ENCODE measurements around the gene IL18RAP. TPM values are rescaled to one million over a fixed set of nuclear protein-coding genes. Genes with fewer than 3 reads are reported as not detected.

Gene IL18RAP
- total and polyA plus RNA-seq, 2 donors (not counting 3 experiments of a cell fraction or from before 2014, with no cell fraction given), result 0.03 TPM; not detected in 1

DNA sequence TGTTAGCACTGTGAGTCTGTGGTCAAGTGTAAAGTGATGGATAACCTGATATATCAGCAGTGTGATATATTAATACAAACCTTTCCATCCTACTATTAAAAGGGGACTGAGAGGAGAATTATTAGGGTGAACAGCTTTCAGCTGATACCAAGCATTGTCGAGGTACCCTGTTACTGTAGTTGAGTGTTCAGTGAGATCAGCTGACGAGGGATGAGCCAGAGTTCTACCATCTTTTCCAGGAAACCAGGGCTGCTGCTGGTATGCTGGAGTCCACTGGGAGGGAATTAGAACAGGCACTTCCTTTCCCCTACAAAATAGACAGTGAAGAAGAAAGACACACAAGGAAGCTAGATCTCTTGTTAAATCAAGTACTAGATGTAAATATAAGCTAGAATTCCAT lies 408 bp downstream of the IL18RAP start:
- CTCF ChIA-PET, result interaction anchor here (3.1 kb wide), 1 partner anchor 19 kb away, joined by 9 read pairs; no protein-coding TSS in a partner anchor
- H3K9me3 ChIP-seq (replicated peaks; ENCODE audit: control insufficient read depth, insufficient read depth, low read length), result no peaks in the 10 kb centered on the region
- no peaks in the 10 kb centered on the region for H4K20me1 ChIP-seq (replicated peaks; ENCODE audit: control insufficient read depth, extremely low read depth, insufficient read depth, low read length)
- H3K79me2 ChIP-seq (ENCODE audit: control insufficient read depth, insufficient read depth, low read length), result no peaks in the 10 kb centered on the region
- FAIRE-seq (peak; percentile 46), DNase-seq (ENCODE audit: low read depth, low spot score) (no peak)
- H3K9ac ChIP-seq (replicated peaks; ENCODE audit: extremely low read depth, insufficient read depth, low read length), result no peak overlapping the region
- no peak overlapping the region for H3K4me3 ChIP-seq (replicated peaks in 1 of 3; ENCODE audit: insufficient read depth in 1 of 3, low read depth in 1 of 3, low read length in 3 of 3)
- no peaks in the 10 kb centered on the region for H3K4me1 ChIP-seq (ENCODE audit: control insufficient read depth, extremely low read depth, insufficient read depth, low read length)
- H3K4me2 ChIP-seq (ENCODE audit: insufficient read depth, low read length), result no peak overlapping the region
- intact Hi-C loops (cut with micrococcal nuclease), result no loop called here
- H2AFZ ChIP-seq (ENCODE audit: low read depth, low read length), result no peak overlapping the region
- POLR2A ChIA-PET, result no interaction called here
- TF ChIP-seq, protein P1, sequence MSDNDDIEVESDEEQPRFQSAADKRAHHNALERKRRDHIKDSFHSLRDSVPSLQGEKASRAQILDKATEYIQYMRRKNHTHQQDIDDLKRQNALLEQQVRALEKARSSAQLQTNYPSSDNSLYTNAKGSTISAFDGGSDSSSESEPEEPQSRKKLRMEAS (IDR thresholded peaks at IDR 0.05; ENCODE audit: insufficient read depth, insufficient read length), result no peak
- no peak for TF ChIP-seq MYC (IDR thresholded peaks at IDR 0.05; ENCODE audit: low read depth, low read length)
- no peak for TF ChIP-seq POLR2AphosphoS5 (IDR thresholded peaks at IDR 0.05; ENCODE audit: insufficient read depth, low read depth, low read length)
- TF ChIP-seq EZH2 (IDR thresholded peaks at IDR 0.05; ENCODE audit: borderline replicate concordance, low read depth, low read length, severe bottlenecking), result no peak
- TF ChIP-seq POLR2A (IDR thresholded peaks at IDR 0.05; ENCODE audit: low read depth, low read length), result no peak
- TF ChIP-seq JUN (IDR thresholded peaks at IDR 0.05; ENCODE audit: borderline replicate concordance, insufficient read depth, insufficient read length, low read depth), result no peak
- TF ChIP-seq, protein P2, sequence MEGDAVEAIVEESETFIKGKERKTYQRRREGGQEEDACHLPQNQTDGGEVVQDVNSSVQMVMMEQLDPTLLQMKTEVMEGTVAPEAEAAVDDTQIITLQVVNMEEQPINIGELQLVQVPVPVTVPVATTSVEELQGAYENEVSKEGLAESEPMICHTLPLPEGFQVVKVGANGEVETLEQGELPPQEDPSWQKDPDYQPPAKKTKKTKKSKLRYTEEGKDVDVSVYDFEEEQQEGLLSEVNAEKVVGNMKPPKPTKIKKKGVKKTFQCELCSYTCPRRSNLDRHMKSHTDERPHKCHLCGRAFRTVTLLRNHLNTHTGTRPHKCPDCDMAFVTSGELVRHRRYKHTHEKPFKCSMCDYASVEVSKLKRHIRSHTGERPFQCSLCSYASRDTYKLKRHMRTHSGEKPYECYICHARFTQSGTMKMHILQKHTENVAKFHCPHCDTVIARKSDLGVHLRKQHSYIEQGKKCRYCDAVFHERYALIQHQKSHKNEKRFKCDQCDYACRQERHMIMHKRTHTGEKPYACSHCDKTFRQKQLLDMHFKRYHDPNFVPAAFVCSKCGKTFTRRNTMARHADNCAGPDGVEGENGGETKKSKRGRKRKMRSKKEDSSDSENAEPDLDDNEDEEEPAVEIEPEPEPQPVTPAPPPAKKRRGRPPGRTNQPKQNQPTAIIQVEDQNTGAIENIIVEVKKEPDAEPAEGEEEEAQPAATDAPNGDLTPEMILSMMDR (IDR thresholded peaks at IDR 0.05; ENCODE audit: extremely low read depth in 1 of 2, insufficient read depth in 1 of 2, low read depth in 1 of 2, low read length in 2 of 2), result no peak
- no peak for TF ChIP-seq GATA2 (IDR thresholded peaks at IDR 0.05; ENCODE audit: insufficient read depth, insufficient read length, low read depth, low read length)
- no peak for TF ChIP-seq FOS (IDR thresholded peaks at IDR 0.05; ENCODE audit: borderline replicate concordance, insufficient read depth, low read length)
- H3K27ac ChIP-seq (ENCODE audit: insufficient read depth, low read depth, low read length), result no peak overlapping the region
- peaks cover 2 to 11% of the 10 kb centered on the region in 2 experiments for H3K27me3 ChIP-seq (ENCODE audit: control insufficient read depth in 2 of 2, insufficient read depth in 2 of 2, low read length in 2 of 2)
- dilution Hi-C loops (cut with MboI; ENCODE audit: extremely low pct_ligation_motif_present, low sequenced_read_pairs), result no loop called here
- no peaks in the 10 kb centered on the region for H3K9me1 ChIP-seq (replicated peaks; ENCODE audit: control insufficient read depth, extremely low read depth, insufficient read depth, low read length)
- no TSS peak for BruUV-seq (replicated peaks)
- H3K36me3 ChIP-seq (ENCODE audit: control insufficient read depth in 2 of 2, extremely low read depth in 1 of 2, insufficient read depth in 2 of 2, low read length in 2 of 2), result no peaks in the 10 kb centered on the region

All from endothelial cell of umbilical vein (primary cell).